ACC112 (cell line): ENCODE results near the gene TBC1D1.

Experiments used
- H2AFZ ChIP-seq: fragments of 200-600 bp; sonication (generic); one replicate; pipeline ENCODE4 v1.6.0; 2017; ENCODE audit warnings: antibody characterized with exemption, low read length; ENCODE audit not compliant: unreplicated experiment
- H3K27ac ChIP-seq: fragments of 200-600 bp; sonication (generic); 2 replicates; pipeline ENCODE4 v1.5.1; 2014; ENCODE audit warnings: low read depth, mild to moderate bottlenecking, antibody characterized with exemption, low read length, moderate library complexity
- H3K27me3 ChIP-seq: fragments of 200-600 bp; sonication (generic); 2 replicates; pipeline ENCODE4 v1.6.1; 2014; ENCODE audit warnings: mild to moderate bottlenecking, antibody characterized with exemption, low read length, moderate library complexity, mixed read lengths; ENCODE audit not compliant: insufficient read depth
- H3K36me3 ChIP-seq: fragments of 200-600 bp; sonication (generic); 2 replicates; pipeline ENCODE4 v1.6.1; 2016; ENCODE audit warnings: mild to moderate bottlenecking, antibody characterized with exemption, low read length, moderate library complexity, mixed read lengths; ENCODE audit not compliant: insufficient read depth
- H3K4me1 ChIP-seq: fragments of 200-600 bp; sonication (generic); one replicate; pipeline ENCODE4 v1.6.1; 2016; ENCODE audit warnings: low read length, mixed read lengths; ENCODE audit not compliant: insufficient read depth, unreplicated experiment, control insufficient read depth
- H3K4me3 ChIP-seq: fragments of 200-600 bp; sonication (generic); 2 replicates; pipeline ENCODE4 v1.5.1; 2014; ENCODE audit warnings: mild to moderate bottlenecking, low read depth, low read length
- H3K79me2 ChIP-seq: fragments of 200-600 bp; sonication (generic); one replicate; pipeline ENCODE4 v1.6.0; 2016; ENCODE audit warnings: low read length; ENCODE audit not compliant: control insufficient read depth, unreplicated experiment, insufficient read depth

TBC1D1 gene

DNA sequence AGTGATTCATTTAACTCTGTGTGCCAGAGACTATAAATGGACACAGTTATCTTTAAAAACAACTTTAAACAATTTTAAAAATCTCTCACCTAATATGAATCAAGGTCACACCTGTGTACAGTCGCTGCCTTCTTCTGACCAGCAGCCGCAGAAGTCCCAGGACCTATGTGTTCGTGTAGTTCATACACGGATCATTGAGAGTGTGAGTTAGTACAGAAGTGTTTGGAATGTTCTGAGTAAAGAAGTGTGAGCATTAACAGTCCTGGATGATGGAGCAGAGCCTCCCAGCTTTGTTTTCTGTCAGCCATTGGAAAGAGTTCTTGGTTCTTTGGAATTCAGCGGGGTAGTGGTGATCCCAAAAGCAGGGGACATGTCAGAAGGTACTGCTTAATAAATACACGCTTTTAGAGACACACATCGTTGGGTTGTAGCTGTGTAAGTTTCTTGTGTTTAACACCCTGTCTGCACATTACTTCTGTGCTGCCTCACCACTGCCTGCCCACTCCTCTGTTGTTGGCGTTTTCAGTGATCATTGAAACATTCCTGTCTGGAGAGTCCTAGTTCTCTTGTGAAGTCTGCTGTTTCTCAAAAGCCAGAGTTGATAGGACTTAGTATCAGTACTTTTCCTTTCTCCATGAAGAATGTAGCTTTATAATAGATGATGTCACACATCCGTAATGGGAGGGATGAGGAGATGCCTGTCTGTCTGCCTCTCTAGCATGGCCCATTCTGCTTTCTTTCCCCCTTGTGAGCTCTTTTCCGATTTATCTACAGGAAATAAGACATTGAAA lies 159.9 kb downstream of the TBC1D1 start:
- H3K27me3 ChIP-seq: no peaks in the 10 kb centered on the region
- no peak overlapping the region for H3K4me3 ChIP-seq
- H3K4me1 ChIP-seq: no peaks in the 10 kb centered on the region
- H3K27ac ChIP-seq: no peak overlapping the region
- H3K36me3 ChIP-seq: no peaks in the 10 kb centered on the region
- H2AFZ ChIP-seq: no peak overlapping the region
- no peaks in the 10 kb centered on the region for H3K79me2 ChIP-seq

DNA sequence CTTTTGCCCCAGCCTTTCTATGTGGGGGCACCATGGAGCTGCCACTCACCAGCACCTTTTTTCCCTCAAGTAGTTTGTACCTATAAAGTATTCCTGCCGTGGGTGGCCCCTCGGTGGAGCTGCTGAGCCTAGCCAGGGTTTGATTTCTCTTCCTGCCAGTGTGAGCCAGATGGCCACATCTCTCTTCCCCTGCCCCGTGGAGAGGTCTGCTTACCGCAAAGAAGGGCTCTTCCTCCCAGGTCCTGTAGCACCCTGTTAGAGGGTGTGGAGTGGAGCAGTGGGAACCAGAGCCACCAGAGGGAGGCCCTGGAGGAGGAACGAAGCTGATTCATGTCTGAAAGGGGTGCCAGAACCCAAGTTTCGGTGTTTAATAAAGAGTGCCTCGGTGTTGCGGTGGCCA lies 164.7 kb downstream of the TBC1D1 start:
- no peaks in the 10 kb centered on the region for H3K36me3 ChIP-seq

DNA sequence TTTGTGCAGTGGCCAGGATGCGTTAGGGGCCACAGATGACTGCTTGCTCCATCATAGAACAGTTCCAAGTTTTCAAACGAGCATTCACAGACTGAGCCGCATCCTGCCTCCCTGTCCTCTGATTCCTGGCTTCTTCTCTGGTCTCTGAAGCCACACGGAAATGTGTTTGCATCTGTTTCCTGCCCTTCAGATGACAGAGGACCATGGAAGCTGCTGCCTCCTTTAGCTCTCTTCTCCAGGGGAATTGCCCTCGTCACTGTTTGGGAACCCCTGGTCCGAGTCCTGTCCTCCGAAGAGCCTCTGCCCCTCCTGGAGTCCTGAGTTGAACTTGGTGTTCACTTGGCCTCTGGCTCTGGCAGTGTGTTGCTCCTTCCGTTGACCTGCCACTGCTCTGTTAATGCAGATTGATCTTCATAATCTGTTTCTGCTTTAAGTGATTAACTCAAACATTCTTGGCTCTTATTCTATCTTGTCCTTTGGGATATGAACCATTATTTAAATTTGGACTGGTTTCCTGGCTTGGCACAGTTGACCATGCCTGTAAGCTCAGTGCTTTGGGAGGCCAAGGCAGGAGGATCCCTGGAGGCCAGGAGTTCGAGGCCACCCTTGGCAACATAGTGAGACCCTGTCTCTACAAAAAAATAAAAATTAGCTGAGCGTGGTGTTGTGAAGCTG lies 165.3 kb downstream of the TBC1D1 start:
- Histone ChIP-seq H3K4me3 (no peak overlapping the region), H3K27ac (no peak overlapping the region), H3K27me3 (no peaks in the 10 kb centered on the region), H3K4me1 (peaks cover 8% of the 10 kb centered on the region), H3K36me3 (no peaks in the 10 kb centered on the region), H3K79me2 (no peaks in the 10 kb centered on the region), H2AFZ (no peak overlapping the region)

More for the DNA sequence above, 164.7 kb downstream of the TBC1D1 start:
- H3K27ac ChIP-seq: no peak overlapping the region
- H3K79me2 ChIP-seq: no peaks in the 10 kb centered on the region
- no peak overlapping the region for H3K4me3 ChIP-seq
- H3K4me1 ChIP-seq: peaks cover 2% of the 10 kb centered on the region
- H3K27me3 ChIP-seq: no peaks in the 10 kb centered on the region
- no peak overlapping the region for H2AFZ ChIP-seq

DNA sequence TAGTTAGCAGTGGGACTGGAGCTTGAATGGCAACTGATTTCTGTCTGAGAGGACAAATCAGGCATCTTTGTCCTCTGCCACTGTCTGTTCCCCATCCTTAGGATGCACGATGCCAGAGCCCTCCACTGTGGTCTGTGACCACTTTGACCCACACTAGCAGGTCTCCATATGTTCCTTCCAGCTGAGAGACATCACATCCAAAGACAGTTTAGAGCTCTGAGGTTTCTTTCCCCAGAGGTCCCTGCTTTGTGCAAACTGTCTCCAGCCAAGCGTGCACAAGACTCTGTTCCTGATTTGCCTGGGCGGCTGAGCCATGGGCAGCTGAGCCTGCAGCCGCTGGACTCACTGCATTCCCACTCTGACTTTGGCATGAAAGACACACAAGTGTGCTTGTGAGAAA lies 167.3 kb downstream of the TBC1D1 start:
- peaks cover 14% of the 10 kb centered on the region for H3K4me1 ChIP-seq
- H3K4me3 ChIP-seq: no peak overlapping the region
- H3K27ac ChIP-seq: no peak overlapping the region
- H3K27me3 ChIP-seq: no peaks in the 10 kb centered on the region
- no peaks in the 10 kb centered on the region for H3K36me3 ChIP-seq
- H2AFZ ChIP-seq: no peak overlapping the region
- H3K79me2 ChIP-seq: no peaks in the 10 kb centered on the region

DNA sequence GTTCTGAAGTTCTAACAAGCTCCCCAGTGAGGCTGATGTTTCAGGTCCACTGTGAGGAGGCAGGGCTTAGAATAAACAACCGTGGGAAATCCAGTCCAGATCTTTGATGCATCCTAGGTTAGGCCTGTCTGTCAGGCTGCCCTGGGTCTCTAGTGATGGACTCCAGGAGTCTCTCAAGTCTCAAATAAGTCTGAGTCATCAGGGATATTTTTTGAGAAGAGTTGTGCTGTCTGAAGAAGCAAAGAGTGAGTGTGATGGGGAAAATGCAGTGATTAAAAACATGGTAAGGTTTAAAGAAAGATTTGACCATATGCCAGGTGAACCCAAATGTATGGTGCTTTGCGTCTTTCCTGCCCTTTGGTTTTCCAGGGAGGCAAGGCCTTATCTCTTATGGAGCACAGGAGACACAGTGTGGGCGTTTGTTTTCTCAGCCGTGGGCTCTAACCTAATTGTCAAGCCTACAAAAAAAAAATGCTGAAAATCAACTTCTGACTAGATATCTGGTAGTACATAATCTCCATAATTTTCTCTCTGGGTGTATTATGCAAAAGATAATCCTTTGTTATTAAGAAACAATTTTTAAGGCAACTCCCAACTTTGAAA lies 170.0 kb downstream of the TBC1D1 start:
- no peaks in the 10 kb centered on the region for H3K36me3 ChIP-seq
- H3K27ac ChIP-seq: no peak overlapping the region
- no peaks in the 10 kb centered on the region for H3K79me2 ChIP-seq
- no peak overlapping the region for H3K4me3 ChIP-seq
- peaks cover 14% of the 10 kb centered on the region for H3K4me1 ChIP-seq
- no peaks in the 10 kb centered on the region for H3K27me3 ChIP-seq
- H2AFZ ChIP-seq: no peak overlapping the region

DNA sequence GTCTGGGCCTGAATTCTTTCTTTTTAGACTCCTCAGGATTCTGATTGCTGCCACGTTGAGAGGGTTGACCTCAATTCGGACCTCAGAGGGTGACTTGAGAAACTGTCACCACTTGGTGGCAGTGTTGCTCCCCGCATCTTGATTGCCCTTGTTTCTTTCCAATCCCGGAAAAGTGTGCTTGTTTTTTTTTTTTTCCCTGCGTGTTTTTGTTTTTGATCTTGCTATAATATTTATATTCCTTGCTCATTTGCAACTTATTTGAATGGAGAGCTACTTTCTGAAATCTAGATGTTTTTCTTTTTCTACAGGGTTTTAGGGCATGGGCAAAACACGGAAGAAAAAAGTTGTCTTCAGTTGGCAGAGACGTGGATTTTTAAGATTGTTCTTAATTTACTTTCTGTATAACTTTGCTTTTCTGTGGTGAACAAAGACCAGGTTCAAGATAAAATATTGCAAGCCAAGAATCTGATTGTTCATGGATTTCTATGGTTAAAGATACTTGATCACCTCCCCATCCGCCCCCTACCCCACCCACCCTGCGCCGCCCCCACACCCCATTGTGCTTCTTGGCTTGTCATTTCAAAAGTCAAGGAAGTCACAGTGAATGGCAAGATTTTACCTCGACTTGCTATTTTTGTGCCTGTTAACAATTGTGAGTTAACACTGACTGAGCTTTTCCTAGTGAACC lies 171.3 kb downstream of the TBC1D1 start:
- Histone ChIP-seq H2AFZ (peak overlapping the region; percentile 58), H3K27me3 (no peaks in the 10 kb centered on the region), H3K79me2 (no peaks in the 10 kb centered on the region), H3K4me3 (peak overlapping the region; percentile 72), H3K27ac (peak overlapping the region; percentile 44; the same call in 1 of the 2 replicates), H3K36me3 (no peaks in the 10 kb centered on the region), H3K4me1 (peaks cover 14% of the 10 kb centered on the region)

DNA sequence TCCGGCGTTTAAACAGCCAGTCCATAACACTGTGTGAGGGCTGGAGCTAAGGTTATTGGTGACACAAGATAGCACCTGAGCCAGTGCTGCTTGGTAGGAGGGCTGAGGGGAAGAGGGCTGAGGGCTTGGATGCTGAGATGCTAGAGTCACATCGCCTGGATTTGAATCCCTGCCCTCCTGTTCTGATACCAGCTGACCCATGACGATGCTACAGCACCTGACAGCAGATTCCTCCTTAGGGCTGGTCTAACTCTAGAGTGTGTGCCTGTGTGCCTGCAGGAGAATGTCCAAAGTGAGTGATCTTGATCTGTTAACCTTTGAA lies 171.9 kb downstream of the TBC1D1 start:
- Histone ChIP-seq H2AFZ (no peak overlapping the region), H3K79me2 (no peaks in the 10 kb centered on the region), H3K4me1 (peaks cover 14% of the 10 kb centered on the region), H3K36me3 (no peaks in the 10 kb centered on the region), H3K27ac (no peak overlapping the region), H3K4me3 (no peak overlapping the region), H3K27me3 (no peaks in the 10 kb centered on the region)

DNA sequence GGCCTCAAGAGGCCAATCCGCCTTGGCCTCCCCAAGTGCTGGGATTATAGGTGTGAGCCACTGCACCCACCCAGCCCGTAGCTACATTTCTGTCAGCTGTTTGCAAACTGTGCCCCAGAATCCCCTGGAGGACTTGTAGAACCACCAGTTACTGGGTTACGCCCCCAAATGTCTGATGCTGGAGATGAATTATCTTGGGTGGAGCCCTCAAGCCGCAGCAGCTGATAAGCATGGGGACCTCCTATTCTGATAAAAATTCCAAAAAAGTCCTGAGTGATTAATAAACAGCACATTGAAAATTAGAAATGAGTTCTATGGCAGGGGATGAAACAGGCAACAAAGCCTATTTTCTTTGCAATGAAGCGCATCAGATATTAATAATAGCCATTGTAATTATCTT lies 174.3 kb downstream of the TBC1D1 start:
- no peak overlapping the region for H3K4me3 ChIP-seq

DNA sequence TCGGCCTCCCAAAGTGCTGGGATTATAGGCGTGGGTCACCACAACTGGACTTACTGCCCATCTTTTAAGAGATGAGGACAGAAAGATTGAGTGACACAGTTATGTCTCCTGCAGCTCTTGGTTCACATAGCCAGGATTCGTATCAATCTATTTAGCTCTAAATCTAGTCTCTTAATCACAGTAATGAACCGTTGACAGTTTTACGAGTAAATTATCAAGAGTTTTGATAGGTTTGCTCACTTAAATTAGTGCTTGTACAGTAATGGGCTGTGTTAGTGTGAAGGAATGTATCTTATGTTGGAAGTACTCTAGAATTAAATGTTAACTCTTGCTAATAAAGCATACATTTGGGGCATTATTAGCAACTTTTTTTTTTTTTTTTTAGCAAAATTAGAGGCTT lies 175.0 kb downstream of the TBC1D1 start:
- H2AFZ ChIP-seq: no peak overlapping the region
- H3K27ac ChIP-seq: no peak overlapping the region
- no peaks in the 10 kb centered on the region for H3K27me3 ChIP-seq
- no peak overlapping the region for H3K4me3 ChIP-seq
- no peaks in the 10 kb centered on the region for H3K79me2 ChIP-seq
- no peaks in the 10 kb centered on the region for H3K36me3 ChIP-seq
- H3K4me1 ChIP-seq: peaks cover 9% of the 10 kb centered on the region

More for the DNA sequence above, 174.3 kb downstream of the TBC1D1 start:
- H3K4me1 ChIP-seq: peaks cover 14% of the 10 kb centered on the region
- no peak overlapping the region for H2AFZ ChIP-seq
- no peak overlapping the region for H3K27ac ChIP-seq
- no peaks in the 10 kb centered on the region for H3K27me3 ChIP-seq
- H3K36me3 ChIP-seq: no peaks in the 10 kb centered on the region
- H3K79me2 ChIP-seq: no peaks in the 10 kb centered on the region

DNA sequence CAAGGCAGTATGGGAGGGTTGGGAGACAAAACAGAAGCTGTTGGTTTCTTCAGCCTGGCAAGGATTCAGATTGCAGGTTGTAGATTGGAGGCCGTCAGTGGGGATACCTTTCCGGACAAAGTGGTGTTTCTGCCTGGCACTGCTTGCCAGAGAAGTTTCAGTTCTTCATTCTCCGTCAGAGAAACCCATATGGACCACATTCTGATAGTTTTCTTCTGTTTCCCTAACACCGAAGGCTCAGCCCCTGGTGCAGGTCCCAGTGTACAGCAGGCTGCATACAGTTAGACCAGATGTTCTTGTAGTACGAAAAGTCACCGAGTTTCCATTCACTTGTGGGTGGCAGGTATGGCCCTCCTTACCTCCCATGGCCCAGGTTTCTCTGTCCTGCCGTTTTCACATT lies 176.6 kb downstream of the TBC1D1 start:
- H3K4me1 ChIP-seq: peaks cover 3% of the 10 kb centered on the region

More for the DNA sequence above, 176.6 kb downstream of the TBC1D1 start:
- H3K27ac ChIP-seq: no peak overlapping the region
- H3K36me3 ChIP-seq: no peaks in the 10 kb centered on the region
- H3K4me3 ChIP-seq: no peak overlapping the region
- H2AFZ ChIP-seq: no peak overlapping the region
- H3K27me3 ChIP-seq: no peaks in the 10 kb centered on the region
- H3K79me2 ChIP-seq: no peaks in the 10 kb centered on the region
